ENCODE data around the gene HTR1D.
"Not testable (repeated sequence)": the region's sequence is repeated elsewhere in the genome, so short reads cannot be mapped to it uniquely, and the experiment has no call there.

Gene HTR1D, protein sequence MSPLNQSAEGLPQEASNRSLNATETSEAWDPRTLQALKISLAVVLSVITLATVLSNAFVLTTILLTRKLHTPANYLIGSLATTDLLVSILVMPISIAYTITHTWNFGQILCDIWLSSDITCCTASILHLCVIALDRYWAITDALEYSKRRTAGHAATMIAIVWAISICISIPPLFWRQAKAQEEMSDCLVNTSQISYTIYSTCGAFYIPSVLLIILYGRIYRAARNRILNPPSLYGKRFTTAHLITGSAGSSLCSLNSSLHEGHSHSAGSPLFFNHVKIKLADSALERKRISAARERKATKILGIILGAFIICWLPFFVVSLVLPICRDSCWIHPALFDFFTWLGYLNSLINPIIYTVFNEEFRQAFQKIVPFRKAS

GRCh38 chr1:23217421-23218115 lies at the start of gene HTR1D:
Gene HTR1D (minus strand): TSS chr1:23217502. CDS start chr1:23194219, 23,283 bp downstream.
- DNase-seq (ENCODE audit: low read depth) = no peak

GRCh38 chr1:23263380-23263887 lies 46.1 kb upstream of the HTR1D start:
- no peak for DNase-seq (ENCODE audit: low read depth)

DNA sequence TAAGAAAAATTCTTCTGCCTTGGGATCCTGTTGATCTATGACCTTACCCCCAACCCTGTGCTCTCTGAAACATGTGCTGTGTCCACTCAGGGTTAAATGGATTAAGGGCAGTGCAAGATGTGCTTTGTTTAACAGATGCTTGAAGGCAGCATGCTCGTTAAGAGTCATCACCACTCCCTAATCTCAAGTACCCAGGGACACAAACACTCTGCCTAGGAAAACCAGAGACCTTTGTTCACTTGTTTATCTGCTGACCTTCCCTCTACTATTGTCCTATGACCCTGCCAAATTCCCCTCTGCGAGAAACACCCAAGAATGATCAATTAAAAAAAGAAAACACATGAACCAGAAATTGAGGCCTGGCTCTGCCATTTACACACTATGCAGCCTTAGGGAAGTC lies 40.8 kb upstream of the HTR1D start:
- DNase-seq (ENCODE audit: low read depth) = not testable (repeated sequence)

DNA sequence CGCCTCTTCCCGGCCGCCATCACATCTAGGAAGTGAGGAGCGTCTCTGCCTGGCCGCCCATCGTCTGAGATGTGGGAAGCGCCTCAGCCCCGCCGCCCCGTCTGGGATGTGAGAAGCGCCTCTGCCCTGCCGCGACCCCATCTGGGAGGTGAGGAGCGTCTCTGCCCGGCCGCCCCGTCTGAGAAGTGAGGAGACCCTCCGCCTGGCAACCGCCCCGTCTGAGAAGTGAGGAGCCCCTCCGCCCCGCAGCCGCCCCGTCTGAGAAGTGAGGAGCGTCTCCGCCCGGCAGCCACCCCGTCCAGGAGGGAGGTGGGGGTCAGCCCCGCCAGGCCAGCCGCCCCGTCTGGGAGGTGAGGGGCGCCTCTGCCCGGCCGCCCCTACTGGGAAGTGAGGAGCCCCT lies 40.1 kb upstream of the HTR1D start:
- DNase-seq (ENCODE audit: low read depth) = not testable (repeated sequence)

- no peak for DNase-seq (ENCODE audit: low read depth)
Observed at GRCh38 chr1:23254584-23254983, 37.3 kb upstream of the HTR1D start.

GRCh38 chr1:23251812-23252211 lies 34.5 kb upstream of the HTR1D start:
- DNase-seq (ENCODE audit: low read depth) = no peak

DNA sequence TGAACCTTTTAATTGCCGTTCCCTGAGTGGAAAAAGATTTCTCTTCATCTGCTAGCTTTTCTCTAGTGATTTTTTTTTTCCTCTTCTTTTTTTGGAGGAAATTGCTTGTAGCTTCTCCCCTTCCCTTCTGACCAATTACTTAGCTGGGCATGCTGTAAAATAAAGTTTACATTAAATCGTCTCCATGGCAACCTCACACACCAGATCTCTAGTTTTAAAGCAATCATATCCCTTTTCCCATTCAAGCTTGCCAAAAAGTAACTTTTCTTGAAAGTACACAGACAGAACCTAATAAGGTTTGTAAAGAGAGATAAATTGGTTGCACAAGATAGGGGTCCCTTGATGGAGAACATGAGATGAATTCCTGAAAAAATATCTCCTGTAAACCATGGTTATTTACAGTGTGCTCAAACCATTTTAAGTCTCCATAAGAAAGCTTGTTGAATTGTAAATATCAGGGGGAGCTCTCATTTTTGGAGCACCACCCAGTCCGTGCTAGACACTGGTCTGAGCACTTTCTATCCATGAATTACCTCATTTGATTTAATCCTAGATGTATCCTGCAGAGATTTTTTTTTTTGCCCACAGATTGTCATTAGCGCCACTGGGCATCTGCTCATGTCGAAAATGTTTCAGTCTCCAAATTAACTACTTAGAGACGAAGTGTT lies 32.6 kb upstream of the HTR1D start:
- no peak for DNase-seq (ENCODE audit: low read depth)

GRCh38 chr1:23247276-23247675 lies 30.0 kb upstream of the HTR1D start:
- DNase-seq (ENCODE audit: low read depth) = no peak

DNA sequence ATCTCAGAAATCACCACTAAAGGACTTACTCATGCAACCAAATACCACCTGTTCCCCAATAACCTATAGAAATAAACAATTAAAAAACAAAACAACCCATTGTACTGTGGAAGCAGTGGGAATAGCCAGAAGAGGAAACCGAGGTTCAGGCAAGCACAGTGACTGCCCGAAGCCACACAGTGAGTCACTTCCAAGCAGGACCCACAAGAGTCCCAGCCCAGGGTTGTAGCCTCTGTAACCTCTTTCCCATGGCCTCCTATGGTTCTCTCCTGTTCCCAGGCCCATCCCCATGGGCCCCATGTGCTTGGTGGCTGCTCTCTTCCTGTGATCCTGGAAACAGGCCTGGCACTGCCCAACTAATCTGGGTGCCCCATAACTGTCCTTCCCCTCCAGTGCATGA lies 29.0 kb upstream of the HTR1D start:
- no peak for DNase-seq (ENCODE audit: low read depth)

- DNase-seq (ENCODE audit: low read depth) = no peak
Observed at GRCh38 chr1:23244256-23244761, 27.0 kb upstream of the HTR1D start.

- no peak for DNase-seq (ENCODE audit: low read depth)
Observed at GRCh38 chr1:23242414-23242813, 25.1 kb upstream of the HTR1D start.

DNA sequence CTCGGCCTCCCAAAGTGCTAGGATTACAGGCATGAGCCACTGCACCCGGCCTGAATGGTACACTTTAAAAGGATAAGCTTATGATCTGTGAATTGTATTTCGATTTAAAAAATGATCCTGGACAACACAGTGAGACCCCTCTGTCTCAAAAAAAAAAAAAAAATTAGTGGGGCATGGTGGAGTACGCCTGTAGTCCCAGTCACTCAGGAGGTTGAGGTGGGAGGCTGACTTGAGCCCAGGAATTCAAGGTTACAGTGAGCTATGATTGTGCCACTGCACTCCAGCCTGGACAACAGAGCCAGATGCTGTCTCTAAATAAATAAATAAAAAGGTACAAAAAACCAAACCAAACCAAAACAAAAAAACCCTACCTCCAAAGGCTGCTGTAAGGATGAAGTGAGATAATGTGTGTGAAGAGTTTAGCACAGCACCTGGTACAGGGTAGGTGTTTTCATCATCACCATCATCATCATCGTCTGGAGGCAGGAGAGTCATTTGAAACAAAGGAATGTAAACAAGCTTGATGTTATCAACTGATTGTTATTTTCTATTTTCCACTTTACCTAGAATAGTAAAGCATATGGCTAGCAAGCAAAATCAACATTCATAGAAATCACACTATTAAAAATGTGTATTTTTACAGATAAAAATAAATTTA lies 22.5 kb upstream of the HTR1D start:
- no peak for DNase-seq (ENCODE audit: low read depth)

DNA sequence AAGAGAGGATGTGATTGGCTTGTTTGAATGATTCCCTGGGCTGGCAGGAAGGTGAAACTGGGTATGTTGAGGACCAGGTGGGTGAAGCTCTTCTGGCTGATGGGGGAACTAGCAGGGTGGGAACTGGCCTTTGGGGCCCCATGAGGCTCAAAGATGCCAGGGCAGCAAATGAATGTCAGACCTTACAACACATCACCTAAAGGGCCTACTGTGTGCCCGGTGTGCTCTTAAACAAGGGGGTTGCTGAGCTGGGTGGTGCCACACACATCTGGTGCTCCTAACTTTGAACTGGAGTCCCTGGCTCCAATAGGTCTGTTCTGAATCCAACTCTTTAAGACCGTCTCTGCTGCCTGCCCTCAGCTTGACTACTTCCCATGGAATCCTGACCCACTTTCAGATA lies 21.3 kb upstream of the HTR1D start:
- DNase-seq (ENCODE audit: low read depth) = no peak

DNA sequence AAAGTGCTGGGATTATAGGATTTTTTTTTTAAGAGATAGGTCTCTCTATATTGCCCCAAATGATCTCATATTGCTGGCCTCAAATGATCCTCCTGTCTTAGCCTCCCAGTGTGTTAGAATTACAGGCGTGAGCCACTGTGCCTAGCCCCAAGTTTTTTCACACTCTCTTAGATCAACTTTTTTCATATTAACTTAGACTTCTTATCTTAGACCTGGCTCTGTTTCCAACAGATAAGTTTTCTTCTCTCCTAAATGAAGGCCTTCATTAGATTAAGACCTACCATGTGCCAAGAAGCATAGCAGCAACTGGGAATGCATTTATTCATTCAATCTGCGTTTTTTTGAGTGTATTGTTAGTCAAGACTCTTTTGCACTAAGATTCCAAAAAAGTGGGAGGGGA lies 20.2 kb upstream of the HTR1D start:
- DNase-seq (ENCODE audit: low read depth) = no peak

- no peak for DNase-seq (ENCODE audit: low read depth)
Observed at GRCh38 chr1:23227806-23228205, 10.5 kb upstream of the HTR1D start.

- DNase-seq (ENCODE audit: low read depth) = no peak
Observed at GRCh38 chr1:23224739-23225648, 7.7 kb upstream of the HTR1D start.

DNA sequence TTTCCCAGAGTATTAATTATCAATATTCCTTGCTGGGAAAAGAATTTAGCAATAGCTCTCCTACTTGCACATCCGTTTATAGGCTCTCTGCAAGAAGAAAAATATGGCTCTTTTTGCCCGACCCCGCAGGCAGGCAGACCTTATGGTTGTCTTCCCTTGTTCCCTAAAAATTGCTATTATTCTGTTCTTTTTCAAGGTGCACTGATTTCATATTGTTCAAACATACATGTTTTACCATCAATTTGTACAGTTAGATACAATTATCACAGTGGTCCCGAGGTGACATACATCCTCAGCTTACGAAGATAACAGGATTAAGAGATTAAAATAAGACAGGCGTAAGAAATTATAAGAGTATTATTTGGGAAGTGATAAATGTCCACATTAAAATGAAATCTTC lies 6.7 kb upstream of the HTR1D start:
- DNase-seq (ENCODE audit: low read depth) = not testable (repeated sequence)

DNA sequence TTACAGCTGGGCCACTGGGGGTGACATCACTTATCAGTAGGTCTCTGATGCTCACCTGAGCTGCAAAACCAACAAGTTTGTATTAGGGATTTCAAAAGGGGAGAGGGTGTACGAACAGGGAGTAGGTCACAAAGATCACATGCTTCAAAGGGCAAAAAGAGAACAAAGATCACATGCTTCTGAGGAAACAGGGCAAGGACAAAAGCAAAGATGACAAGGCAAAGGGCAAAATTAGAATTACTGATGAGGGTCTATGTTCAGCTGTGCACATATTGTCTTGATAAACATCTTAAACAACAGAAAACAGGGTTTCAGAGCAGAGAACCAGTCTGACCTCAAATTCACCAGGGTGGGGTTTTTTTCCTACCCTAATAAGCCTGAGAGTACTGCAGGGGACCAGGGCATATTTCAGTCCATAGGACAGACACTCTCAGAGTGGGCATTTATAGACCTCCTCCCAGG lies 6.2 kb upstream of the HTR1D start:
- DNase-seq (ENCODE audit: low read depth) = not testable (repeated sequence)

DNA sequence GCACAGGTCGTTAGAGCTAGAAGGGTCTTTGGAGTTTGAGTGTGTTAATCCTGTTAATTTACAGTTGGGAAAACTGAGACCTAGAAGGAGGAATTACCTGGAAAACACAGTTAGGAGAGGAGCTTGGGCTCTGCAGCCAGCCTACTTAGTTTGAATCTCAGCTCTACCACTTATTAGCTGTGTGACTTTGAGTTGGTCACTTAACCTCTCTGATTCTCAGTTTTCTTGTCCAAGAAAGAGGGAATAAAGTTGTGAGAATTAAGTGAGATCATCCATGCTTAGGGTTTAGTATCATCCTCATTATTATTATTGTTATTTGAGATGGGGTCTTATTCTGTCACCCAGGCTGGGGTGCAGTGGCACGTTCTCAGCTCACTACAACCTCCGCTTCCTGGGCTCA lies 5.4 kb upstream of the HTR1D start:
- DNase-seq (ENCODE audit: low read depth) = no peak

GRCh38 chr1:23222331-23222730 lies 5.0 kb upstream of the HTR1D start:
- no peak for DNase-seq (ENCODE audit: low read depth)

DNA sequence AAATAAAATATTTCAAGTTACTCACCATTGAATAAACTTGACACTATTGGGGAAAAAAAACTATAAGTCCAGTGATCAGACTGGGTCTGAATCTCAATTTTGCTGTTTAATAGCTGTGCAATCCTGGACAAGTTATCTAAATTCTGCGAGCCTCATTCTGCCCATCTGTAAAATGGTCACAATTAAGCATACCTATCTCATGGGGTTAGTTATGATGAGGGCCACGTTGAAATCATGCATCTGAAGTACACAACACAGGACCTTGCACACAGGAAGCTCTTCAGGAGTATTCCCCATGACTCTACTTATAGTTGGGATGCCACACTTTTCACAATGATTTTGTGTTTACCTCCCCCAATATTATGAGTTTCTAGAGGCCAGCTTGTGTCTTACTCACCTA lies 3.8 kb upstream of the HTR1D start:
- DNase-seq (ENCODE audit: low read depth) = no peak

Data from stimulated activated CD8-positive, alpha-beta memory T cell treated with anti-CD3 and anti-CD28 coated beads, Interleukin-12 subunit alpha, Interleukin-12 subunit beta, amount 100 ng/mL, for 1 hour (primary cell).